ENCODE measurements around the gene ADGRA1.

ADGRA1 gene

GRCh38 chr10:133126431-133127290 lies 38.9 kb downstream of the ADGRA1 start:
- no peak for DNase-seq (ENCODE audit: low read depth)
- TF ChIP-seq CTCF (IDR thresholded peaks at IDR 0.05; ENCODE audit: control insufficient read depth, insufficient read depth, low read depth, low read length, missing control alignments): no peak
- no peak overlapping the region for H3K4me3 ChIP-seq (ENCODE audit: control insufficient read depth, low read depth, low read length)

- no peak overlapping the region for H3K4me3 ChIP-seq (ENCODE audit: control insufficient read depth, low read depth, low read length)
- DNase-seq (ENCODE audit: low read depth): no peak
- TF ChIP-seq CTCF (IDR thresholded peaks at IDR 0.05; ENCODE audit: control insufficient read depth, insufficient read depth, low read depth, low read length, missing control alignments): no peak
These were observed 39.8 kb downstream of the ADGRA1 start for GRCh38 chr10:133127291-133128125.

GRCh38 chr10:133128126-133129070 lies 40.7 kb downstream of the ADGRA1 start:
- no peak overlapping the region for H3K4me3 ChIP-seq (ENCODE audit: control insufficient read depth, low read depth, low read length)
- TF ChIP-seq CTCF (IDR thresholded peaks at IDR 0.05; ENCODE audit: control insufficient read depth, insufficient read depth, low read depth, low read length, missing control alignments): no peak
- DNase-seq (ENCODE audit: low read depth): no peak

- no peak for TF ChIP-seq CTCF (IDR thresholded peaks at IDR 0.05; ENCODE audit: control insufficient read depth, insufficient read depth, low read depth, low read length, missing control alignments)
- no peak for DNase-seq (ENCODE audit: low read depth)
- H3K4me3 ChIP-seq (ENCODE audit: control insufficient read depth, low read depth, low read length): no peak overlapping the region
These were observed 41.5 kb downstream of the ADGRA1 start for GRCh38 chr10:133129071-133129858.

- no peak overlapping the region for H3K4me3 ChIP-seq (ENCODE audit: control insufficient read depth, low read depth, low read length)
- no peak for TF ChIP-seq CTCF (IDR thresholded peaks at IDR 0.05; ENCODE audit: control insufficient read depth, insufficient read depth, low read depth, low read length, missing control alignments)
- DNase-seq (ENCODE audit: low read depth): no peak
These were observed 42.3 kb downstream of the ADGRA1 start for GRCh38 chr10:133129859-133130495.
